CD4-positive, alpha-beta T cell (primary cell): Measurements from ENCODE around the gene CORO1C. TPM values are rescaled to one million over a fixed set of nuclear protein-coding genes. Genes with fewer than 3 reads are reported as not detected.

Experiments
- ATAC-seq: fragments of 200-7000 bp; cut with Tn5 transposase; one replicate; pipeline ENCODE4 v1.10.0; 2022; ENCODE audit warnings: mild to moderate bottlenecking; ENCODE audit not compliant: poor library complexity
- CTCF ChIA-PET: fragments of 350-600 bp; sonication (Branson Sonifier 250); formaldehyde crosslinking; loops from one replicate; lab custom pipeline; 2021; ENCODE audit warnings: antibody characterized with exemption, inconsistent platforms; lab: Charles Lee
- POLR2A ChIA-PET: fragments of 350-600 bp; sonication (Branson Sonifier 250); formaldehyde crosslinking; loops from one replicate; lab custom pipeline; 2021; ENCODE audit warnings: antibody characterized with exemption, inconsistent platforms; lab: Charles Lee
- DNase-seq, 14 experiments: peaks; one replicate each; pipeline ENCODE4 v3.0.0-alpha.2; 2013 to 2020; ENCODE audit warnings: mixed read lengths in 2 of 14
- H3K27ac ChIP-seq, 2 donors: one replicate each; pipeline versions ENCODE4 v1.5.1 to v1.7.0; 2013; ENCODE audit warnings: low read length in 2 of 2, low read depth in 1 of 2, mild to moderate bottlenecking in 1 of 2
- H3K27me3 ChIP-seq, 2 experiments: 1 replicate in 1 of 2; 2 replicates in 1 of 2; pipeline versions ENCODE4 v1.6.1 to v1.7.0; 2013; ENCODE audit warnings: low read length in 2 of 2, control low read depth in 1 of 2, mild to moderate bottlenecking in 1 of 2, moderate library complexity in 1 of 2; ENCODE audit not compliant: insufficient read depth in 2 of 2, control insufficient read depth in 1 of 2
- H3K36me3 ChIP-seq: one replicate; pipeline ENCODE4 v1.6.1; 2013; ENCODE audit warnings: low read length, control low read depth; ENCODE audit not compliant: insufficient read depth
- H3K4me1 ChIP-seq: one replicate; pipeline ENCODE4 v1.6.1; 2013; ENCODE audit warnings: low read length, control low read depth; ENCODE audit not compliant: insufficient read depth
- H3K4me3 ChIP-seq: one replicate; pipeline ENCODE4 v1.5.1; 2013; ENCODE audit warnings: mild to moderate bottlenecking, low read length, moderate library complexity
- H3K9me3 ChIP-seq, 2 experiments: 1 replicate in 1 of 2; 2 replicates in 1 of 2; pipeline versions ENCODE4 v1.6.1 to v1.7.0; 2013; ENCODE audit warnings: low read length in 2 of 2, mild to moderate bottlenecking in 2 of 2, control low read depth in 1 of 2, moderate library complexity in 1 of 2; ENCODE audit not compliant: control insufficient read depth in 1 of 2, insufficient read depth in 1 of 2
- H3K27ac Mint-ChIP-seq: one replicate; pipeline ENCODE4 v1.8.0; 2020; ENCODE audit warnings: mixed read lengths
- H3K27me3 Mint-ChIP-seq: one replicate; pipeline ENCODE4 v1.8.0; 2021; ENCODE audit warnings: mixed read lengths
- H3K36me3 Mint-ChIP-seq: one replicate; pipeline ENCODE4 v1.8.0; 2021; ENCODE audit warnings: low read depth, mixed read lengths
- H3K4me1 Mint-ChIP-seq: one replicate; pipeline ENCODE4 v1.8.0; 2021; ENCODE audit warnings: low read depth, mixed read lengths
- H3K4me3 Mint-ChIP-seq: one replicate; pipeline ENCODE4 v1.8.0; 2020; ENCODE audit warnings: mild to moderate bottlenecking, mixed read lengths
- H3K9me3 Mint-ChIP-seq: one replicate; pipeline ENCODE4 v1.8.0; 2020; ENCODE audit warnings: mixed read lengths
- intact Hi-C, 2 experiments: fragments of 100-400 bp; cut with DNase I in 1 of 2; cut with micrococcal nuclease in 1 of 2; formaldehyde crosslinking; loops; one replicate each; pipeline versions ENCODE4 v1.15.1 to v1.9.0; 2023 to 2025; cut with DNase I, micrococcal nuclease
- total RNA-seq, 174 experiments: library from RNA in 2 of 174; stranded (reverse) in 2 of 174; gene quantifications; one replicate each; pipeline ENCODE4 v1.2.3 and lab custom pipeline; 2021 to 2026
- TF ChIP-seq, protein P1 (sequence below): fragments of 200-600 bp; IDR thresholded peaks from one replicate; pipeline ENCODE4 v1.8.0; 2022; ENCODE audit warnings: antibody characterized with exemption, mild to moderate bottlenecking

The CORO1C gene
- total RNA-seq, 2 experiments from 2014 or later: 6.7 to 7.4 TPM

DNA sequence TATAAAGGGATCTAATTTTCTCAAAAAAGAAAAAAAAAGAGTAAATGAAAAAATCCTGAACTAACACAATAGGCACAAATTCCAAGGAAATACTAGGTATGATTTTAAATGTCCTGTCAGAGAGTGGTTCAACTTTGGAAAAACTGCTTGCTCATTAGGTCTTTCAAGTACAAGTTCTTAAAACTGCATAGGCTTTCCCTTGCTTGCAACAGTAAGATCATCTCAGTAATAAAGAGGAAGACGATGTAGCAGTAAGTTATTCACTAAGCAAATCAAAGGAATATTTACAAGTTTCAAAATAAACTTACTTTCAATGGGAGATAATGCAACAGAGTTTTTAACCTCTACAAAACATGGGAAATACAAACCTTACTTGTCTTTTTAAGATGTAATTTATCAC, 21.6 kb downstream of the CORO1C start:
- Mint-ChIP-seq H3K27me3 (no peaks in the 10 kb centered on the region), H3K36me3 (no peaks in the 10 kb centered on the region), H3K27ac (no peak overlapping the region), H3K4me3 (no peak overlapping the region), H3K9me3 (no peaks in the 10 kb centered on the region), H3K4me1 (peaks cover 4% of the 10 kb centered on the region)
- H3K36me3 ChIP-seq: no peaks in the 10 kb centered on the region
- TF ChIP-seq, protein P1, sequence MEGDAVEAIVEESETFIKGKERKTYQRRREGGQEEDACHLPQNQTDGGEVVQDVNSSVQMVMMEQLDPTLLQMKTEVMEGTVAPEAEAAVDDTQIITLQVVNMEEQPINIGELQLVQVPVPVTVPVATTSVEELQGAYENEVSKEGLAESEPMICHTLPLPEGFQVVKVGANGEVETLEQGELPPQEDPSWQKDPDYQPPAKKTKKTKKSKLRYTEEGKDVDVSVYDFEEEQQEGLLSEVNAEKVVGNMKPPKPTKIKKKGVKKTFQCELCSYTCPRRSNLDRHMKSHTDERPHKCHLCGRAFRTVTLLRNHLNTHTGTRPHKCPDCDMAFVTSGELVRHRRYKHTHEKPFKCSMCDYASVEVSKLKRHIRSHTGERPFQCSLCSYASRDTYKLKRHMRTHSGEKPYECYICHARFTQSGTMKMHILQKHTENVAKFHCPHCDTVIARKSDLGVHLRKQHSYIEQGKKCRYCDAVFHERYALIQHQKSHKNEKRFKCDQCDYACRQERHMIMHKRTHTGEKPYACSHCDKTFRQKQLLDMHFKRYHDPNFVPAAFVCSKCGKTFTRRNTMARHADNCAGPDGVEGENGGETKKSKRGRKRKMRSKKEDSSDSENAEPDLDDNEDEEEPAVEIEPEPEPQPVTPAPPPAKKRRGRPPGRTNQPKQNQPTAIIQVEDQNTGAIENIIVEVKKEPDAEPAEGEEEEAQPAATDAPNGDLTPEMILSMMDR: no peak
- ChIA-PET CTCF (no interaction called here), POLR2A (interaction anchor here (0.5 kb wide), 1 partner anchor 168 kb away, joined by 3 read pairs; no protein-coding TSS in a partner anchor)
- H3K27me3 ChIP-seq: no peaks in the 10 kb centered on the region
- no peak for ATAC-seq
- no peak for DNase-seq
- intact Hi-C loops: no loop called here
- H3K9me3 ChIP-seq: no peaks in the 10 kb centered on the region
- no peak overlapping the region for H3K27ac ChIP-seq
- H3K4me3 ChIP-seq: no peak overlapping the region
- H3K4me1 ChIP-seq: no peaks in the 10 kb centered on the region

DNA sequence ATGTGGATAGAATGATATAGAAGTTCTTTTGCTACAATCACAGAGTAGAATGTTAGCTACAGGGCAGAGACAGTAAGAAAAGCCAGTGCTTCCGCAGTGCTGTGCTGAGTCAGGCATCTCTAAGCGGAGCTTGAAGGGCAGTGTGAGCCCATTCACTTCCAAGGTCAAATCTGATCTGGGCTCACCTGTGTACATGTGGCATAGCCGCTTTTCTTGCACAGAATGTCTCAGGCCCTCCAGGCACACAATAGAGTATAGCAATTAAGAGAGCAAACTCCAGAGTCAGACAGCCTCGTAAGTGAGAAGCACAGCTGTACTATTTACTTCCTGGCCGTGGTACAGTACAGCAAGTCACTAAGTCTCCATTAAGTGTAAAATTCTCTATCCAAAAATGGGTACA, 26.8 kb downstream of the CORO1C start:
- H3K4me3 ChIP-seq: no peak overlapping the region
- no peaks in the 10 kb centered on the region for H3K27me3 ChIP-seq
- H3K36me3 ChIP-seq: peaks cover 4% of the 10 kb centered on the region
- H3K4me1 Mint-ChIP-seq: peaks cover 5% of the 10 kb centered on the region
- H3K27me3 Mint-ChIP-seq: no peaks in the 10 kb centered on the region
- peaks cover 4% of the 10 kb centered on the region for H3K4me1 ChIP-seq
- no peak for ATAC-seq
- peaks cover 8% of the 10 kb centered on the region for H3K36me3 Mint-ChIP-seq
- ChIA-PET CTCF (no interaction called here), POLR2A (no interaction called here)
- no peak overlapping the region for H3K27ac ChIP-seq
- H3K9me3 ChIP-seq: no peaks in the 10 kb centered on the region
- H3K4me3 Mint-ChIP-seq: no peak overlapping the region
- TF ChIP-seq, protein P1: no peak
- intact Hi-C loops: no loop called here
- no peaks in the 10 kb centered on the region for H3K9me3 Mint-ChIP-seq
- no peak overlapping the region for H3K27ac Mint-ChIP-seq
- DNase-seq: no peak

DNA sequence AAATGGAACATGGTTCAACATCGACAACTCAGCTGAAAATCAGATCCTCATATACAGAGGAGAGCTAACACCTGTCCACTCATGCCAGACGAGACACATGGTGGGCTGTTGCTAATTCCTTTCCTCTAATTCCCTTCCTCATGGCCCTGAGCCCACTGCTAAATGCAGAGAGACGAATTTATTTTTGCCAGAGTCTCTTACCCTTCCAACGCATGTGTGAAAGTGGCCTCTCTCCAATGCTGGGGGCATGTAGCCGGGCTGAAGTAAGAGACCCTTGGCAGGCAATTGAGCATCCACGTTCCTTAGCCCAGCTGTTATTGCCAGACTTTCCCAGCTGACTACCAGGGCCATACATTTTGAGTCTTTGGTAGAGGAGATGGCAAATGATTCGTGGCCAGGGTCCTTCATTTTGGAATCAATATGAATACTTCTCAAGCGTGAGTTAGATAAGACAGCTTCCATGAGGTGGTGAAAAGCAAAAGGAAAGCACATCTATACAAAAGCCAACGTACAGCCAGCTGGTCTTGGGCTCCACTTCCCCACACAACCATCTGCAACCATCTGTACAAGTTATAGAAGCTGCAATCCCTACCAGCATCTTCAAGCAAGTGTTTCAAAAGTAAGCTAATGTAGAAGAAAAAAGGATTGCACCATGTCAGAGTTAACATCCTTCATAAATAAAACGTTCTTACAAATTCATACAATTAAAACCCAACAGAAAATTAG, 28.6 kb downstream of the CORO1C start:
- Histone ChIP-seq H3K4me3 (no peak overlapping the region), H3K27ac (no peak overlapping the region), H3K9me3 (no peaks in the 10 kb centered on the region), H3K4me1 (peaks cover 4% of the 10 kb centered on the region), H3K27me3 (no peaks in the 10 kb centered on the region), H3K36me3 (peaks cover 7% of the 10 kb centered on the region)
- no peak for DNase-seq
- intact Hi-C loops: no loop called here
- POLR2A ChIA-PET: interaction anchor here (0.7 to 1.4 kb wide), 3 partner anchors 10 to 353 kb away, joined by 3 to 4 read pairs (median 3); no protein-coding TSS in a partner anchor
- Mint-ChIP-seq H3K4me1 (peaks cover 5% of the 10 kb centered on the region), H3K9me3 (no peaks in the 10 kb centered on the region), H3K27ac (no peak overlapping the region), H3K4me3 (no peak overlapping the region), H3K27me3 (no peaks in the 10 kb centered on the region), H3K36me3 (peaks cover 8% of the 10 kb centered on the region)
- ATAC-seq: no peak
- TF ChIP-seq, protein P1: no peak
- CTCF ChIA-PET: no interaction called here
